UCSD-AML1 (cell line): ENCODE measurements around the gene CASTOR2.
"Not testable (repeated sequence)": the region's sequence is repeated elsewhere in the genome, so short reads cannot be mapped to it uniquely, and the experiment has no call there.

Experiments
- DNase-seq: peaks from one replicate; lab custom pipeline; 2025; ENCODE audit not compliant: unreplicated experiment; lab: John Stamatoyannopoulos, UW

Gene CASTOR2

DNA sequence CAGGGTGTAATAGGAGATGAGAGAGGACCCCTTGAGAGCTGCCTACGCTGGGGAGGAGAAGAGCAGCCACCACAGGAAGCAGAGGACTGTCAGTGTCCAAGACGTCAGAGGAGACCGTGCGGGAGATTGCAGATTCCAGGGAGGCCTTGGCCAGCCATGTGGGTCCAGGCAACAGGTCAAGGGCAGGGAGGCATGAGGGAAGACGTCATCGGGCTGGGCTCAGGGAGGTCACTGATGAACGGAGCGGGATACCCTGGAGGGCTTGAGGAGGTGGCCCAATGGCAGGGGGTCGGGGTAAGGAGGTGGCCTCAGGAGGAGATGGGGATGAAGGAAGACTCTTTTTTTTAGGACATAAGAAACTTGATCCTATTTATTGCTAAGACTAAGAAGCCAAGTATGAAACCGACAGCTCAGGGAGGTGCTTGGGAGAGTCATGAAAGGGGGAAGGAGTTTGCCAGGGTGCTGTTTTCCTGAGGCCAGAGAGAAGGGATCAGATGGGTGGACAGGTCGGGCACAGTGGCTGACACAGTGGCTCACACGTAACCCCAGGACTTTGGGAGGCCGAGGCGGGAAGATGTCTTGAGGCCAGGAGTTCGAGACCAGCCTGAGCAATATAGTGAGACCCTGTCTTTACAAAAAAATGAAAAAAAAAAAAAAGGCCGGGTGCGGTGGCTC lies 30.5 kb downstream of the CASTOR2 start:
- not testable (repeated sequence) for DNase-seq

DNA sequence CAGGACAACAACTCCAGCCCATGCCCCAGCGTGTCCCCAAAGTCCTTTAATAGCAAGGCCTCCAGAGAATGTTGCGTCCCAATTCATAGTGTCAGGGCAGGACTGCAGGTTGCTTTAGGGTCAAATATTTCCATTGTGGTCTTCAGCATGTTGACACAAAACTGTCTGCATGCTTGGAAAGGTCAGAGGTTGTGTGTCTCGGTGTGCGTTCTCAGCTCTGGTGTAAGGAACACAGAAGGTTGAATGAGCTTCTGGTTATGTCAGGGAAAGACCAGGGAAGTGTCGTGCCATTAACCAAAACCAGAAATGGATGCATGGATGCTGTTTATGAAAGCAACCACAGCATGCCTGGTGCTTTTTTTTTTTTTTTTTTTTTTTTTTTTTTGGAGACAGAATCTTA lies 31.9 kb downstream of the CASTOR2 start:
- not testable (repeated sequence) for DNase-seq

DNA sequence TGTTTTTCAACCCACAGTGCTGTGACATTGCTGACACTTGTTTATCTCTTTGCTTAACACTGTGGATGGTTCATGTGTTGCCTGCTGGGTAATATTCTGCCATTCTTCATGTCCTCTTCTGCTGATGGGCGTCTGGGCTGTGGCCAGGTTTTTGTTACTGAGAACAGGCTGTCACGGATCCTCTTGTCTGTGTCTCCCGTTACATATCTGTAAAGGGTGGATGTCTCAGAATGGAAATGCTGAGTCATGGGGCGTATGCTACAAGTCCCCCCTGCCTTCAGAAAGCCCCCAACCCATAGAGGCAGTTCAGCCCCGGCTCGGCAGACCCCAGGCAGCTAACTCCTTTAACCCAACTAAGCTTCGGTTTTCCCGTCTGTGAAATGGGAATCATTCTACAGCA lies 33.3 kb downstream of the CASTOR2 start:
- not testable (repeated sequence) for DNase-seq

DNA sequence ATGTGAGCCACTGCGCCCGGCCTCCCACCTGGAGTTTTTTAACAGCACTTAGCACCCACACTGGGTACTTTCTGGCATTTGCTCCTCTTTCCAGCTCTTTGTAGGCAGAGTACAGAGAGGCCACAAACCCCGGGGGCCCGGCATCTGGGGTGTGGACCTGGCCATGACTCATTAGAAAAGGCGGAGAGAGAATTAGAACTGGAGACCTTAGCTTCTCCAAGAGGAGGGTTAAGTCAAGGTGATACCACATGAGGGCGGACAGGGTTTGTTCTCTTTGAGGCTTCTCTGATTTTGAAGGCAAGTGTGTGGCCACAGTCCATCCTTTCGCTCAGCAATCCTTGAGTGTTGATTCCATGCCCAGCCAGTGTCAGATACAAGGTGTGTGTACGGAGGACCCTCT lies 36.9 kb downstream of the CASTOR2 start:
- DNase-seq, result not testable (repeated sequence)

DNA sequence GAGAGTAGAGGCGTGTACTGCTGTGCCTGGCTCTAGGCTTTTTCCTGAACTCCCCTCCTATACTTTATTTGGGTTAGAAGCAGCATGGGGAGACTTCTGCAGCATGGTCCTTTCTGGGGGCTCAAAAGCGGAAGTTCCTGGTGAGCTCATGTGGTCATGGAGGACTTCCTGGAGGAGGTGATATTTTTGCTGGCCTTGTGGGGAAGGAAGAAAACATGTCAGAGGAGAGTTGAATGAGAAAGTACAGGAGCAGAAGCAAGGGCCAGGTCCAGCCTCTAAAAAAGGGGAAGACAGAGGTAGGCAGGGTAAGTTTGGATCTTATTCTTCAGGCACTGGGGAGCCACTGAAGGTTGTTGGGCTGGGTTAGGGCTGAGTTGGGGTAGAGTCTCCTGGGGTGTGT lies 45.5 kb downstream of the CASTOR2 start:
- peak; percentile 7 for DNase-seq

DNA sequence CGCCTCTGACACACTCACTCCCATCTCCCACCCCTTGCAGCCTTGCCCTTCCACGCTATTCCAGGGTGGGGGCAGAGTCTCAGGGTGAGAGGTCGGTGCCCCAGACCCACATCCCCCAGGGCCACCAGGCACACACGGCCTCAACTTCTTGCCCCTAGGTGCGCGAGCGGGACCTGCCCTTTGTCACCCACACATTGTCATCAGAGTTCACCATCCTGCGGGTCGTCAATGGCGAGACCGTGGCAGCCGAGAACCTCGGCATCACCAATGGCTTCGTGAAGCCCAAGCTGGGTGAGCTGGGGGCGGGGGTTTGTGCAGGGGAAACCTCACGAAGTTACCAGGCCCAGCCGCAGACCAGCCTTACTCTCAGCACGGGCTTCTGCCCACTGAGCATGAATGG lies 53.3 kb downstream of the CASTOR2 start:
- DNase-seq, result no peak

- DNase-seq, result no peak
Measured at GRCh38 chr7:75018570-75019364, 54.3 kb downstream of the CASTOR2 start.

- no peak for DNase-seq
Measured at GRCh38 chr7:75019800-75020199, 55.3 kb downstream of the CASTOR2 start.

GRCh38 chr7:75024922-75025321 lies 60.4 kb downstream of the CASTOR2 start:
- DNase-seq, result no peak

DNA sequence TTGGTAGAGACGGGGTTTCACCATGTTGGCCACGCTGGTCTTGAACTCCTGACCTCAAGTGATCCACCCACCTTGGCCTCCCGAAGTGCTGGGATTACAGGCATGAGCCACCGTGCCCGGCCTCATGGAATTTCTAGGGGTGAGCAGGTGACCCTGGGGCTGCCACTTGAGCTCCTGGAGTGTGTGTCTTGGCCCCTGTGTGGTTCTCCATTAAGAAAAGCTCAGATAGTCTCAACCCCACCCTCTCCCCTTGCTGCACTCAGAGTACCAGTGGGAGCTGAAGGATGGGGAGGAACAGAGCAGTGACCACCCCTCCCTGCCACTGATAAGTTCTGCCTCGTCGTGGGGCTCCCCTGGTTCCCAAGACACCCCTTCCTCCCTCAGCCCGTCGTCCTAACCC lies 63.8 kb downstream of the CASTOR2 start:
- no peak for DNase-seq

DNA sequence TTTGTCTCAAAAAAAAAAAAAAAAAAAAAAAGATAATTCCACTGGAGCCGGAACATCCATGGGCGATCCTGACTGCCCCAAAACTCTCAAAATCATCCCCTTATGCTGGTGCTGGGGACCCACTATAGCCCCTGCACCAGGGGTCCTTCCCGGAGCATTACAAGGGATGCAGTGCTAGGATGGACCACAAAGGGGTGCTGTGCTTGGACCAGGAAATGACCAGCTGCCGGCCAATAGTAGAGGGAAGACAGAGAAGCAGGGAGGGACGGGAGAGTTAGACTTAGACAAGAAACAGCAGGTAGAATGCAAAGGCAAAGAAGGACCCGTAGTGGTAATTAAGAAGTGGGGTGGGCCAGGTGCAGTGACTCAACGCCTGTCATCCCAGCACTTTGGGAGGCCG lies 68.6 kb downstream of the CASTOR2 start:
- no peak for DNase-seq

- DNase-seq, result no peak
Measured at GRCh38 chr7:75033826-75034225, 69.3 kb downstream of the CASTOR2 start.

DNA sequence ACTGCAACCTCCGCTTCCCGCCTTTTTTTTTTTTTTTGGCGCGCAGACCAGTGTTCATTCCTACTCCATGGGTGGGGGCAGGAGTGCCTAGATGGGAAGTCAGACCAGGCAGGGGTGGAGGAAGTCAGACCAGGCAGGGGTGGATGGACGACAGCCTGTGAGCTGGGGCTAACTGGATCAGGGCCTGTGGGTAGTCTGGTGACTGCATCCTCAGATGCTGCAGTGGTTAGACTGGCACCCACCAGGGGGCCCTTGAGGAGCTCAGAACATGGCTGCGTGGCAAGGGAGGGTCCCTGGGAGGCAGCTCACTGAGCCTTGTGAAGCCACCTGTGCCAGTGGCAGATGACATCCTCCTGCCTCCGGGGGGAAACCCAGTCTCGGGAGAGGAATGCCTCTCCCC lies 74.0 kb downstream of the CASTOR2 start:
- no peak for DNase-seq

DNA sequence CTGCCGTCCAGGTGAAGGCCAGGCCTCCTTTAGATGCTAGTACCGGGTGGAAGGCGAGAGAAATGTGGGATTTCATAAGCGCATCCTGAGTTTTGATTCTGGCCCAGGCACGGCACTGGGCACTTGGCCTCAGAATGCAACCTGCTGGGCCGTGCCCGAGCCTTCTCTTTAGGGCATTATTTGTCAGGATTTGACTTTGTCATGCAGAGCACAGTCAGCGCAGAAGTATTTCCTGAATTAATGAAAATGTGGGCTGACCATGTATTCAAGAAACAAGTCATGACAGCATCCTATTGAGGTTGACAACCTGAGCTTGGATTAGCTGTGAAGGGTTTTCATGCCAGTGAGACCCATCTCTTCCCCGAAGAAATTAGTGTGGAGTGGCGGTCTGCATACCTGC lies 74.7 kb downstream of the CASTOR2 start:
- DNase-seq, result no peak

DNA sequence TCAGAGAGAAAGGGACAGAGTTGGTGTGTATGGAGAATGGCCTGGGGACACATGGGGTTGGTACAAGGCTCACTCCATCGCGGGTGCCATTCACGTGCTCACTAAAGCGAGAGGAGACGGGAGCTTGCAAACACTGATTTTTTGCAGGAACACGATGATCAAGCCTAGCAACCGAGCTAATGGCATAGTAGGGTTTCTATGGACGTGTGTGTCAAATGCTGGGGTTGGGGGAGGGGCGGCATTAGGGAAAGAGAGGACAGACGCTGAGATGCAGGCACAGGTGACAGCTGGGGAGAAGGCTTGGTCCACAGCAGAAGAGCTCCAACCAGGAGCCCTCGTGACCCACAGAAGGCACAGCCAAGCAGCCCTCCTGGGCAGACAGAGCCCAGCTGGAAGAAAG lies 75.2 kb downstream of the CASTOR2 start:
- DNase-seq, result no peak

DNA sequence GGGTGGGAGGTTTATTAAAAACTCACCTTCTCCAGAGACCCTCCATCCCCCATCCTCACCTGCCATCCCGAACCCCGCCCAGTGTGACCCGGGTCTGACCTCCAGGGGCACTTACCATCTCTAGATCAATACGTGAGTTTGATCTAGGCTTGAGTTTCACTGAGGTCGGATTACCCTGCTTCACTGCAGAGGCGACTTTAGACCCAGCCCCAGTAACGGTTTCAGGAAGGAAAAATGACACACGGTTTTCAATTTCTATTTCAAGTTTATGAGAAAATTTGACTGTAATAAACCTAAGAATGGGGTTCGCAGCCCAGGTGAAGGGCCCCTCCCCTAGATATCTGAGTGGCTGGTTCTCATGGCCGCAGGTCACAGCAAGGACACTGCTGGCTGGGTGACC lies 76.0 kb downstream of the CASTOR2 start:
- DNase-seq, result no peak

GRCh38 chr7:75042286-75042685 lies 77.8 kb downstream of the CASTOR2 start:
- no peak for DNase-seq

- no peak for DNase-seq
Measured at GRCh38 chr7:75042831-75043703, 78.6 kb downstream of the CASTOR2 start.

DNA sequence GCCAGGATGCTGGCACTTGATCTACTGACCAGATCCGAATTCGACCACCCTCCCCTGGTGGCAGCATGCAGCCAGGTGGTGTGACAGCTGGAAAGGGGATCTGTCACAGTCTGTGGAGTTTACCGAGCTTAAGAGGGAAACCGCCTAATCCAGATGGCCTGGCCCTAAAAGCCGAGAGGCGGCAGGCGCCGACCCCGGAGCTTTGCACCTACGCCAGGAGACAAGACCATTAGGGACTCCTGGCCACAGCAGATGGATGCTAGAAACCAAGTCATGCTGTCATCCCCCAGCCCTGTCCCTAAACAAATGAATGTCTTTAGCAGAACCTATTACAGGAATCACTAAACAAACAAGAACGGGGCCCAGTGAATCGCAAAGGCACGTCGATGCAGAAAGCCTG lies 81.4 kb downstream of the CASTOR2 start:
- no peak for DNase-seq

GRCh38 chr7:75048435-75049379 lies 84.2 kb downstream of the CASTOR2 start:
- no peak for DNase-seq

- DNase-seq, result no peak
Measured at GRCh38 chr7:75049817-75050216, 85.3 kb downstream of the CASTOR2 start.
